Tibial artery (tissue), 4 donors: ENCODE measurements around the gene EDIL3.
"Not testable (repeated sequence)": the region's sequence is repeated elsewhere in the genome, so short reads cannot be mapped to it uniquely, and the experiment has no call there.

Source experiments
- DNase-seq, 2 donors: peaks; one replicate each; pipeline ENCODE4 v3.0.0-alpha.2; 2019
- H3K27ac ChIP-seq, 2 donors: fragments of 200-600 bp; sonication (generic) in 1 of 2; 1 replicate in 1 of 2; 2 replicates in 1 of 2; pipeline ENCODE4 v1.5.1; 2018 to 2019; ENCODE audit warnings: mild to moderate bottlenecking in 1 of 2
- H3K27me3 ChIP-seq, 2 donors: fragments of 200-600 bp; sonication (generic) in 1 of 2; one replicate each; pipeline versions ENCODE4 v1.5.1 to v1.6.0; 2016 to 2019
- H3K36me3 ChIP-seq, 3 donors: fragments of 200-600 bp; sonication (generic) in 2 of 3; one replicate each; pipeline ENCODE4 v1.5.1; 2016 to 2019; ENCODE audit warnings: mild to moderate bottlenecking in 2 of 3
- H3K4me1 ChIP-seq, 4 donors: fragments of 200-600 bp; sonication (generic) in 2 of 4; 1 replicate in 3 of 4; 2 replicates in 1 of 4; pipeline ENCODE4 v1.5.1; 2016 to 2019
- H3K4me3 ChIP-seq, 2 donors: fragments of 200-600 bp; sonication (generic) in 1 of 2; 1 replicate in 1 of 2; 2 replicates in 1 of 2; pipeline ENCODE4 v1.5.1; 2018 to 2019; ENCODE audit warnings: mild to moderate bottlenecking in 2 of 2
- H3K9me3 ChIP-seq, 3 donors: fragments of 200-600 bp; sonication (generic) in 1 of 3; one replicate each; pipeline ENCODE4 v1.5.1; 2016 to 2019
- CTCF ChIP-seq, 2 experiments: fragments of 200-600 bp in 1 of 2; fragments of 450-650 bp in 1 of 2; IDR thresholded peaks; one replicate each; pipeline ENCODE4 v1.5.1; 2017 to 2019; ENCODE audit warnings: antibody characterized with exemption in 2 of 2, mild to moderate bottlenecking in 1 of 2, moderate library complexity in 1 of 2
- intact Hi-C: fragments of 100-400 bp; cut with DNase I; formaldehyde crosslinking; loops from one replicate; pipeline ENCODE4 v1.15.0; 2023; ENCODE audit warnings: low total_unique reads

EDIL3 gene

GRCh38 chr5:84306601-84307000, 78.1 kb downstream of the EDIL3 start:
- H3K27me3 ChIP-seq: no peaks in the 10 kb centered on the region
- H3K4me1 ChIP-seq: peaks cover 0 to 47% (median 2%) of the 10 kb centered on the region in 4 donors
- H3K27ac ChIP-seq: no peak overlapping the region
- intact Hi-C loops: no loop called here
- H3K36me3 ChIP-seq: no peaks in the 10 kb centered on the region
- no peak overlapping the region for H3K4me3 ChIP-seq
- TF ChIP-seq CTCF (IDR thresholded peaks at IDR 0.05): no peak
- H3K9me3 ChIP-seq: no peaks in the 10 kb centered on the region
- no peak for DNase-seq

GRCh38 chr5:84304599-84304998, 80.1 kb downstream of the EDIL3 start:
- no peaks in the 10 kb centered on the region for H3K9me3 ChIP-seq
- H3K27ac ChIP-seq: peak overlapping the region; percentile 2 to 9
- H3K4me3 ChIP-seq: no peak overlapping the region
- H3K4me1 ChIP-seq: peaks cover 0 to 46% (median 3%) of the 10 kb centered on the region in 4 donors
- no peak for TF ChIP-seq CTCF (IDR thresholded peaks at IDR 0.05)
- DNase-seq: no peak
- H3K27me3 ChIP-seq: no peaks in the 10 kb centered on the region
- intact Hi-C loops: no loop called here
- H3K36me3 ChIP-seq: no peaks in the 10 kb centered on the region

- Histone ChIP-seq H3K27me3 (no peaks in the 10 kb centered on the region), H3K4me1 (peaks cover 0 to 46% (median 3%) of the 10 kb centered on the region in 4 donors), H3K4me3 (no peak overlapping the region), H3K9me3 (no peaks in the 10 kb centered on the region), H3K36me3 (no peaks in the 10 kb centered on the region), H3K27ac (no peak overlapping the region)
- DNase-seq: no peak
- intact Hi-C loops: no loop called here
- TF ChIP-seq CTCF (IDR thresholded peaks at IDR 0.05): no peak
Observed at GRCh38 chr5:84303315-84303714, 81.4 kb downstream of the EDIL3 start.

- Histone ChIP-seq H3K4me3 (no peak overlapping the region), H3K9me3 (no peaks in the 10 kb centered on the region)
Observed at GRCh38 chr5:84301535-84301934, 83.1 kb downstream of the EDIL3 start.

GRCh38 chr5:84299959-84300358, 84.7 kb downstream of the EDIL3 start:
- Histone ChIP-seq H3K27ac (no peak overlapping the region), H3K36me3 (no peaks in the 10 kb centered on the region), H3K4me3 (no peak overlapping the region), H3K27me3 (no peaks in the 10 kb centered on the region), H3K9me3 (no peaks in the 10 kb centered on the region), H3K4me1 (peaks cover 0 to 46% (median 3%) of the 10 kb centered on the region in 4 donors)
- TF ChIP-seq CTCF (IDR thresholded peaks at IDR 0.05): no peak
- DNase-seq: no peak
- intact Hi-C loops: no loop called here

More at GRCh38 chr5:84301535-84301934, 83.1 kb downstream of the EDIL3 start:
- peak overlapping the region in 1 of 2 donors; percentile 8 for H3K27ac ChIP-seq
- peaks cover 0 to 45% (median 3%) of the 10 kb centered on the region in 4 donors for H3K4me1 ChIP-seq
- DNase-seq: no peak
- H3K27me3 ChIP-seq: no peaks in the 10 kb centered on the region
- no peak for TF ChIP-seq CTCF (IDR thresholded peaks at IDR 0.05)
- H3K36me3 ChIP-seq: no peaks in the 10 kb centered on the region
- intact Hi-C loops: no loop called here

- Histone ChIP-seq H3K4me3 (no peak overlapping the region), H3K9me3 (no peaks in the 10 kb centered on the region), H3K27me3 (no peaks in the 10 kb centered on the region), H3K27ac (no peak overlapping the region), H3K36me3 (no peaks in the 10 kb centered on the region), H3K4me1 (peaks cover 0 to 41% (median 3%) of the 10 kb centered on the region in 4 donors)
- no peak for DNase-seq
- intact Hi-C loops: no loop called here
- TF ChIP-seq CTCF (IDR thresholded peaks at IDR 0.05): no peak
Observed at GRCh38 chr5:84298628-84299027, 86.1 kb downstream of the EDIL3 start.

- H3K9me3 ChIP-seq, H3K27ac ChIP-seq, intact Hi-C loops, H3K36me3 ChIP-seq, DNase-seq, H3K27me3 ChIP-seq, H3K4me3 ChIP-seq: not testable (repeated sequence)
- H3K4me1 ChIP-seq: peaks cover 0 to 47% (median 3%) of the 10 kb centered on the region in 4 donors
Observed at GRCh38 chr5:84297641-84298040, 87.0 kb downstream of the EDIL3 start.
